ENCODE results near the gene SLC25A21.
"Not testable (repeated sequence)": the region's sequence is repeated elsewhere in the genome, so short reads cannot be mapped to it uniquely, and the experiment has no call there.

The SLC25A21 gene

GRCh38 chr14:36900846-36901245 lies 271.6 kb downstream of the SLC25A21 start:
- DNase-seq: no peak
- Histone ChIP-seq H3K4ac (ENCODE audit: low read depth, low read length) (no peak overlapping the region), H3K79me1 (ENCODE audit: low read length) (no peaks in the 10 kb centered on the region), H3K4me2 (ENCODE audit: low read length) (no peak overlapping the region), H3K36me3 (ENCODE audit: control insufficient read depth, insufficient read depth, low read length) (no peaks in the 10 kb centered on the region), H3K4me1 (ENCODE audit: control insufficient read depth, low read depth, low read length) (no peaks in the 10 kb centered on the region), H4K8ac (ENCODE audit: low read depth, low read length) (no peak overlapping the region), H3K9ac (ENCODE audit: low read length) (no peak overlapping the region), H2BK15ac (replicated peaks; ENCODE audit: low read depth) (no peak overlapping the region), H2BK5ac (ENCODE audit: low read length) (no peak overlapping the region), H3K23ac (ENCODE audit: low read length) (no peak overlapping the region), H2BK120ac (ENCODE audit: low read depth, low read length) (no peak overlapping the region), H3K56ac (ENCODE audit: low read length) (no peak overlapping the region), H4K5ac (ENCODE audit: low read length) (no peak overlapping the region), H3K18ac (ENCODE audit: low read length) (no peak overlapping the region), H3K4me3 (ENCODE audit: low read length) (no peak overlapping the region), H3K79me2 (ENCODE audit: control insufficient read depth, insufficient read depth, low read length) (no peaks in the 10 kb centered on the region), H3K27me3 (ENCODE audit: insufficient read depth, low read length, poor library complexity) (no peaks in the 10 kb centered on the region), H3K27ac (ENCODE audit: low read depth, low read length) (no peak overlapping the region), H2AK5ac (ENCODE audit: low read length) (no peak overlapping the region)
- WGBS (ENCODE audit: extremely low coverage, insufficient coverage, low lambda C conversion rate): no CpG with 5 or more reads among the region's 2 CpGs

GRCh38 chr14:36896300-36896699 lies 276.1 kb downstream of the SLC25A21 start:
- not testable (repeated sequence) for H3K36me3 ChIP-seq (ENCODE audit: control insufficient read depth, insufficient read depth, low read length); H3K9ac ChIP-seq (ENCODE audit: low read length); H3K79me1 ChIP-seq (ENCODE audit: low read length); H2BK15ac ChIP-seq (replicated peaks; ENCODE audit: low read depth); H3K23ac ChIP-seq (ENCODE audit: low read length); H4K5ac ChIP-seq (ENCODE audit: low read length); H3K79me2 ChIP-seq (ENCODE audit: control insufficient read depth, insufficient read depth, low read length); H3K4me1 ChIP-seq (ENCODE audit: control insufficient read depth, low read depth, low read length); H2AK5ac ChIP-seq (ENCODE audit: low read length); H4K8ac ChIP-seq (ENCODE audit: low read depth, low read length); H3K18ac ChIP-seq (ENCODE audit: low read length); H3K27me3 ChIP-seq (ENCODE audit: insufficient read depth, low read length, poor library complexity); H3K4me2 ChIP-seq (ENCODE audit: low read length); DNase-seq; H3K4me3 ChIP-seq (ENCODE audit: low read length); H2BK5ac ChIP-seq (ENCODE audit: low read length); H3K56ac ChIP-seq (ENCODE audit: low read length); H3K4ac ChIP-seq (ENCODE audit: low read depth, low read length); H2BK120ac ChIP-seq (ENCODE audit: low read depth, low read length); H3K27ac ChIP-seq (ENCODE audit: low read depth, low read length)
- WGBS (ENCODE audit: extremely low coverage, insufficient coverage, low lambda C conversion rate): no CpG with 5 or more reads among the region's 2 CpGs

- no peak overlapping the region for H3K56ac ChIP-seq (ENCODE audit: low read length)
- WGBS (ENCODE audit: extremely low coverage, insufficient coverage, low lambda C conversion rate): no CpG with 5 or more reads among the region's 2 CpGs
- no peak overlapping the region for H3K9ac ChIP-seq (ENCODE audit: low read length)
- no peak overlapping the region for H2BK5ac ChIP-seq (ENCODE audit: low read length)
- H3K4me1 ChIP-seq (ENCODE audit: control insufficient read depth, low read depth, low read length): no peaks in the 10 kb centered on the region
- H3K18ac ChIP-seq (ENCODE audit: low read length): no peak overlapping the region
- no peak overlapping the region for H3K4ac ChIP-seq (ENCODE audit: low read depth, low read length)
- no peaks in the 10 kb centered on the region for H3K79me1 ChIP-seq (ENCODE audit: low read length)
- no peak overlapping the region for H4K5ac ChIP-seq (ENCODE audit: low read length)
- H2BK15ac ChIP-seq (replicated peaks; ENCODE audit: low read depth): no peak overlapping the region
- no peak overlapping the region for H3K4me3 ChIP-seq (ENCODE audit: low read length)
- no peak overlapping the region for H3K4me2 ChIP-seq (ENCODE audit: low read length)
- no peak overlapping the region for H3K23ac ChIP-seq (ENCODE audit: low read length)
- no peak overlapping the region for H4K8ac ChIP-seq (ENCODE audit: low read depth, low read length)
- no peak overlapping the region for H3K27ac ChIP-seq (ENCODE audit: low read depth, low read length)
- H3K36me3 ChIP-seq (ENCODE audit: control insufficient read depth, insufficient read depth, low read length): no peaks in the 10 kb centered on the region
- no peak for DNase-seq
- H2AK5ac ChIP-seq (ENCODE audit: low read length): no peak overlapping the region
- H2BK120ac ChIP-seq (ENCODE audit: low read depth, low read length): no peak overlapping the region
- H3K79me2 ChIP-seq (ENCODE audit: control insufficient read depth, insufficient read depth, low read length): no peaks in the 10 kb centered on the region
- H3K27me3 ChIP-seq (ENCODE audit: insufficient read depth, low read length, poor library complexity): no peaks in the 10 kb centered on the region
These were observed 288.4 kb downstream of the SLC25A21 start for GRCh38 chr14:36884049-36884448.

- no peak overlapping the region for H3K4ac ChIP-seq (ENCODE audit: low read depth, low read length)
- no peak overlapping the region for H2BK5ac ChIP-seq (ENCODE audit: low read length)
- no peak overlapping the region for H3K23ac ChIP-seq (ENCODE audit: low read length)
- H2AK5ac ChIP-seq (ENCODE audit: low read length): no peak overlapping the region
- no peak overlapping the region for H3K27ac ChIP-seq (ENCODE audit: low read depth, low read length)
- no peak overlapping the region for H3K4me2 ChIP-seq (ENCODE audit: low read length)
- no peak overlapping the region for H3K4me3 ChIP-seq (ENCODE audit: low read length)
- no peaks in the 10 kb centered on the region for H3K79me1 ChIP-seq (ENCODE audit: low read length)
- no CpG with 5 or more reads among the region's 3 CpGs for WGBS (ENCODE audit: extremely low coverage, insufficient coverage, low lambda C conversion rate)
- H3K18ac ChIP-seq (ENCODE audit: low read length): no peak overlapping the region
- no peak overlapping the region for H3K9ac ChIP-seq (ENCODE audit: low read length)
- H3K36me3 ChIP-seq (ENCODE audit: control insufficient read depth, insufficient read depth, low read length): no peaks in the 10 kb centered on the region
- no peak overlapping the region for H2BK120ac ChIP-seq (ENCODE audit: low read depth, low read length)
- H3K4me1 ChIP-seq (ENCODE audit: control insufficient read depth, low read depth, low read length): no peaks in the 10 kb centered on the region
- no peak for DNase-seq
- H4K5ac ChIP-seq (ENCODE audit: low read length): no peak overlapping the region
- no peaks in the 10 kb centered on the region for H3K79me2 ChIP-seq (ENCODE audit: control insufficient read depth, insufficient read depth, low read length)
- H4K8ac ChIP-seq (ENCODE audit: low read depth, low read length): no peak overlapping the region
- no peaks in the 10 kb centered on the region for H3K27me3 ChIP-seq (ENCODE audit: insufficient read depth, low read length, poor library complexity)
- no peak overlapping the region for H2BK15ac ChIP-seq (replicated peaks; ENCODE audit: low read depth)
- no peak overlapping the region for H3K56ac ChIP-seq (ENCODE audit: low read length)
These were observed 292.1 kb downstream of the SLC25A21 start for GRCh38 chr14:36880276-36880675.

- Histone ChIP-seq H2AK5ac (ENCODE audit: low read length) (no peak overlapping the region), H3K79me2 (ENCODE audit: control insufficient read depth, insufficient read depth, low read length) (no peaks in the 10 kb centered on the region), H4K8ac (ENCODE audit: low read depth, low read length) (no peak overlapping the region), H2BK15ac (replicated peaks; ENCODE audit: low read depth) (no peak overlapping the region), H3K27ac (ENCODE audit: low read depth, low read length) (no peak overlapping the region), H3K36me3 (ENCODE audit: control insufficient read depth, insufficient read depth, low read length) (no peaks in the 10 kb centered on the region), H2BK5ac (ENCODE audit: low read length) (no peak overlapping the region), H4K5ac (ENCODE audit: low read length) (no peak overlapping the region), H2BK120ac (ENCODE audit: low read depth, low read length) (no peak overlapping the region), H3K27me3 (ENCODE audit: insufficient read depth, low read length, poor library complexity) (no peaks in the 10 kb centered on the region), H3K4me3 (ENCODE audit: low read length) (no peak overlapping the region), H3K79me1 (ENCODE audit: low read length) (no peaks in the 10 kb centered on the region), H3K4ac (ENCODE audit: low read depth, low read length) (no peak overlapping the region), H3K4me1 (ENCODE audit: control insufficient read depth, low read depth, low read length) (no peaks in the 10 kb centered on the region), H3K56ac (ENCODE audit: low read length) (no peak overlapping the region), H3K18ac (ENCODE audit: low read length) (no peak overlapping the region), H3K9ac (ENCODE audit: low read length) (no peak overlapping the region), H3K23ac (ENCODE audit: low read length) (no peak overlapping the region), H3K4me2 (ENCODE audit: low read length) (no peak overlapping the region)
- no peak for DNase-seq
- WGBS (ENCODE audit: extremely low coverage, insufficient coverage, low lambda C conversion rate): no CpG with 5 or more reads among the region's 2 CpGs
These were observed 292.8 kb downstream of the SLC25A21 start for GRCh38 chr14:36879558-36879957.

- no peak overlapping the region for H3K4me3 ChIP-seq (ENCODE audit: low read length)
These were observed 297.8 kb downstream of the SLC25A21 start for GRCh38 chr14:36874396-36875138.

More at GRCh38 chr14:36874396-36875138, 297.8 kb downstream of the SLC25A21 start:
- no peak overlapping the region for H3K27ac ChIP-seq (ENCODE audit: low read depth, low read length)
- no peak for DNase-seq
- H3K4me2 ChIP-seq (ENCODE audit: low read length): no peak overlapping the region
- no peaks in the 10 kb centered on the region for H3K79me2 ChIP-seq (ENCODE audit: control insufficient read depth, insufficient read depth, low read length)
- H3K4ac ChIP-seq (ENCODE audit: low read depth, low read length): no peak overlapping the region
- H2BK15ac ChIP-seq (replicated peaks; ENCODE audit: low read depth): no peak overlapping the region
- H2AK5ac ChIP-seq (ENCODE audit: low read length): no peak overlapping the region
- no peak overlapping the region for H3K56ac ChIP-seq (ENCODE audit: low read length)
- H3K23ac ChIP-seq (ENCODE audit: low read length): no peak overlapping the region
- no peak overlapping the region for H4K5ac ChIP-seq (ENCODE audit: low read length)
- H2BK120ac ChIP-seq (ENCODE audit: low read depth, low read length): no peak overlapping the region
- no peaks in the 10 kb centered on the region for H3K79me1 ChIP-seq (ENCODE audit: low read length)
- H3K27me3 ChIP-seq (ENCODE audit: insufficient read depth, low read length, poor library complexity): no peaks in the 10 kb centered on the region
- no peak overlapping the region for H2BK5ac ChIP-seq (ENCODE audit: low read length)
- H3K4me1 ChIP-seq (ENCODE audit: control insufficient read depth, low read depth, low read length): no peaks in the 10 kb centered on the region
- no CpG with 5 or more reads among the region's 6 CpGs for WGBS (ENCODE audit: extremely low coverage, insufficient coverage, low lambda C conversion rate)
- no peak overlapping the region for H4K8ac ChIP-seq (ENCODE audit: low read depth, low read length)
- no peak overlapping the region for H3K9ac ChIP-seq (ENCODE audit: low read length)
- no peaks in the 10 kb centered on the region for H3K36me3 ChIP-seq (ENCODE audit: control insufficient read depth, insufficient read depth, low read length)
- H3K18ac ChIP-seq (ENCODE audit: low read length): no peak overlapping the region
